Mesenchymal stem cell (in vitro differentiated cells and primary cell): Measurements from ENCODE around the gene E2F3.

ENCODE experiments used
- DNase-seq: peaks from one replicate; pipeline ENCODE4 v3.0.0-alpha.2; 2013
- H2AFZ ChIP-seq: one replicate; pipeline ENCODE4 v1.6.1; 2013; ENCODE audit warnings: low read depth, mild to moderate bottlenecking, control low read depth, inconsistent platforms, low read length, moderate library complexity
- H2AK5ac ChIP-seq: 2 replicates; pipeline ENCODE4 v1.6.1; 2013; ENCODE audit warnings: low read length, moderate library complexity, mild to moderate bottlenecking, inconsistent platforms; ENCODE audit not compliant: severe bottlenecking
- H2BK120ac ChIP-seq: one replicate; pipeline ENCODE4 v1.6.1; 2013; ENCODE audit warnings: low read depth, mild to moderate bottlenecking, inconsistent platforms, low read length, moderate library complexity
- H2BK12ac ChIP-seq, 2 experiments: one replicate each; pipeline ENCODE4 v1.6.1; 2013; ENCODE audit warnings: inconsistent platforms in 2 of 2, low read length in 2 of 2, mild to moderate bottlenecking in 2 of 2, moderate library complexity in 2 of 2, control low read depth in 1 of 2
- H2BK15ac ChIP-seq: one replicate; pipeline ENCODE4 v1.6.1; 2013; ENCODE audit warnings: mild to moderate bottlenecking, low read depth, inconsistent platforms; ENCODE audit not compliant: poor library complexity, severe bottlenecking
- H2BK5ac ChIP-seq: 2 replicates; pipeline ENCODE4 v1.6.1; 2013; ENCODE audit warnings: low read depth, mild to moderate bottlenecking, low read length, control low read depth, inconsistent platforms; ENCODE audit not compliant: poor library complexity, severe bottlenecking
- H3K14ac ChIP-seq, 2 experiments: one replicate each; pipeline ENCODE4 v1.6.1; 2013; ENCODE audit warnings: inconsistent platforms in 2 of 2, low read length in 2 of 2, control low read depth in 1 of 2, mild to moderate bottlenecking in 1 of 2, moderate library complexity in 1 of 2
- H3K18ac ChIP-seq, 2 experiments: one replicate each; pipeline ENCODE4 v1.6.1; 2013; ENCODE audit warnings: inconsistent platforms in 2 of 2, low read length in 2 of 2, control low read depth in 1 of 2, low read depth in 1 of 2, mild to moderate bottlenecking in 1 of 2
- H3K23ac ChIP-seq, 2 experiments: one replicate each; pipeline ENCODE4 v1.6.1; 2013; ENCODE audit warnings: inconsistent platforms in 2 of 2, low read length in 2 of 2, mild to moderate bottlenecking in 2 of 2, moderate library complexity in 2 of 2, control low read depth in 1 of 2
- H3K27ac ChIP-seq: 2 replicates; pipeline ENCODE4 v1.5.1; 2013; ENCODE audit warnings: mild to moderate bottlenecking, moderate library complexity, low read length, control low read depth, inconsistent platforms; ENCODE audit not compliant: poor library complexity, severe bottlenecking
- H3K27me3 ChIP-seq, 2 experiments: 2 replicates each; pipeline versions ENCODE4 v1.6.1 to v1.7.0; 2013; ENCODE audit warnings: low read length in 2 of 2, mild to moderate bottlenecking in 2 of 2, moderate library complexity in 2 of 2, control low read depth in 1 of 2, inconsistent platforms in 1 of 2; ENCODE audit not compliant: control insufficient read depth in 1 of 2, insufficient read depth in 1 of 2
- H3K36me3 ChIP-seq, 2 experiments: 2 replicates each; pipeline versions ENCODE4 v1.6.1 to v1.7.0; 2013; ENCODE audit warnings: low read length in 2 of 2, control low read depth in 1 of 2, inconsistent platforms in 1 of 2, low read depth in 1 of 2, mild to moderate bottlenecking in 1 of 2; ENCODE audit not compliant: insufficient read depth in 2 of 2, control insufficient read depth in 1 of 2
- H3K4ac ChIP-seq, 2 experiments: one replicate each; pipeline ENCODE4 v1.6.1; 2013; ENCODE audit warnings: inconsistent platforms in 2 of 2, low read length in 2 of 2, mild to moderate bottlenecking in 2 of 2, moderate library complexity in 2 of 2, control low read depth in 1 of 2, low read depth in 1 of 2
- H3K4me1 ChIP-seq: 2 replicates; pipeline ENCODE4 v1.6.1; 2013; ENCODE audit warnings: low read depth, low read length, control low read depth; ENCODE audit not compliant: control insufficient read depth, insufficient read depth
- H3K4me2 ChIP-seq: 2 replicates; pipeline ENCODE4 v1.6.1; 2013; ENCODE audit warnings: low read length, mild to moderate bottlenecking, inconsistent platforms; ENCODE audit not compliant: poor library complexity, severe bottlenecking
- H3K4me3 ChIP-seq, 2 experiments: 2 replicates each; pipeline versions ENCODE4 v1.5.1 to v1.7.0; 2013; ENCODE audit warnings: low read length in 2 of 2, mild to moderate bottlenecking in 2 of 2, control low read depth in 1 of 2, low read depth in 1 of 2; ENCODE audit not compliant: insufficient read depth in 1 of 2
- H3K79me1 ChIP-seq: replicated peaks from 2 replicates; pipeline ENCODE4 v1.6.1; 2013; ENCODE audit warnings: mild to moderate bottlenecking, control low read depth, low read length, inconsistent platforms; ENCODE audit not compliant: poor library complexity, severe bottlenecking
- H3K9ac ChIP-seq: 2 replicates; pipeline ENCODE4 v1.7.0; 2013; ENCODE audit warnings: mild to moderate bottlenecking, low read length, moderate library complexity
- H3K9me3 ChIP-seq: 2 replicates; pipeline ENCODE4 v1.7.0; 2013; ENCODE audit warnings: mild to moderate bottlenecking, low read length; ENCODE audit not compliant: control insufficient read depth
- H4K8ac ChIP-seq: one replicate; pipeline ENCODE4 v1.6.1; 2013; ENCODE audit warnings: inconsistent platforms, mild to moderate bottlenecking, low read length, moderate library complexity
- H4K91ac ChIP-seq: one replicate; pipeline ENCODE4 v1.6.1; 2013; ENCODE audit warnings: mild to moderate bottlenecking, low read length, inconsistent platforms
- WGBS: methylation state at CpG from one replicate; pipeline ENCODE4 v1.1.7; 2013; ENCODE audit warnings: mixed read lengths; 5-methylcytosine and 5-hydroxymethylcytosine counted together

Gene E2F3

DNA sequence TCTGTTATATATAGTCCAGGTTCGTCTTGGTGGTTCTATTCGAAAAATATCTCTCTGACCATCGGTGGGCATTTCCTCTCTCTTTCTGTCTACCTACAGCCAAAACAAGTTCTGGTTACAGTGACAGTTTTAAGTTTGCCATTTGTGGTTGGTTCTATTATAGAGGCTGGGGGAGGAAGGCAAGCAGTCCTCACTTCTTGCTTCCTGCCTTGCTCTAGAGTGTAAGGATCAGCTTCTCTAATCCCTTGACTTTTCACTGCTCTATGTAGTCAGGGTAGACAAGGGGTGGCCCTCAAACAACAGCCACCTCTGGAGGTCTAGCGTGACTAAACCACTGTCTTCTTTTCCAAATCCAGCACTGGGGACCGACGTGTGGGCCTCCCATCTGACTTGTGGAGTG lies 16.1 kb downstream of the E2F3 start:
- peaks cover 2% of the 10 kb centered on the region for H3K4me1 ChIP-seq
- no peak overlapping the region for H3K9ac ChIP-seq
- H3K36me3 ChIP-seq: peaks cover 7 to 10% of the 10 kb centered on the region in 2 experiments
- no peak overlapping the region for H3K4me3 ChIP-seq
- H2BK120ac ChIP-seq: no peak overlapping the region
- H4K8ac ChIP-seq: no peak overlapping the region
- H4K91ac ChIP-seq: no peak overlapping the region
- no peak overlapping the region for H2AFZ ChIP-seq
- H3K79me1 ChIP-seq: peaks cover 4% of the 10 kb centered on the region
- H3K23ac ChIP-seq: no peak overlapping the region
- H2BK15ac ChIP-seq: no peak overlapping the region
- H2BK12ac ChIP-seq: no peak overlapping the region
- no peak overlapping the region for H2BK5ac ChIP-seq
- H3K27me3 ChIP-seq: no peaks in the 10 kb centered on the region
- H3K4ac ChIP-seq: no peak overlapping the region
- no peak overlapping the region for H2AK5ac ChIP-seq
- H3K9me3 ChIP-seq: no peaks in the 10 kb centered on the region
- H3K18ac ChIP-seq: peak overlapping the region in 1 of 2 experiments; percentile 21
- no peak overlapping the region for H3K27ac ChIP-seq
- H3K14ac ChIP-seq: no peak overlapping the region
- 81% methylated on average over 3 of the region's 6 CpGs for WGBS
- DNase-seq: no peak
- no peak overlapping the region for H3K4me2 ChIP-seq

DNA sequence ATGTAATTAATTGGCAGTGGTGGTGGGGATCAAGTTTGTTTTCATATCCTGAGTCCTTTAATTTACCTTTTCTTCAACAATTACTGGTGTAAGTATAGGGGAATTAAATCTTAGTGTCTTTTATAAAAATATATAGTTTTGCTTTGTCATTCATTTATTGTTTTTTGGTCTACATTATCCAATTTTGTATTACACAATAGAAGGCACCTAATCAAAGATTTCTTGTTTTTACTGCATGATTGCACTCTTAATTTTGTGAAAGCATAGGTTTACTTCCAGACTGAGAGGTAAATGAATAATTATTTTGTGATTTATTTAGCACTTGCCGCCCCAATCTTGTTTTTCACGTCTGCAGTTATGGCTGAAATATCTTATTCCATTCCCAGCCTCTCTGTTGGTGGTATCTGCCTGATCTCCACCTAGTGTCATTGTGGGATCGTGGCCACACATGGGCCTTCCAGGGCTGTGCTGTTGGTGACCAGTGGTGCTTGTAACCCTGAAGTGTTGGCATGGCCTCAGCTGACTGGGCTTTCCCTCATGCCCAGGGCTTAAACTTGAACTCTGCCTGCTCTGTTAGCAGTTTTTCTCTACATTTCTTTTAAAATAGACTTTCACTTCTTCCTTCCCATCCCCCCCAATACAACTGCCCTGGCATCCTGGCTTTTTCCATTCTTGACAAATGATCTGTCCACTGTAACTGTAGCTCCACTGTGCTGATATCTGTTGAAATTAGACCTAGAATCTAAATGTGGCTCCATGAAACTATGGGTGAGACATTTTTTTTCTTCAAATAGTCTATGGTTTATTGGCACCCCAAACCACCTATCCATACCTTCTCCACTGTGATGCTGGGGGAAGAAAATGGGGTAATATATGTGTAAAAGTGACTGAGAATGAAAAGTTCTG lies 24.8 kb downstream of the E2F3 start:
- 96% methylated on average over 3 of the region's 3 CpGs for WGBS
- no peak overlapping the region for H3K4me2 ChIP-seq
- no peaks in the 10 kb centered on the region for H3K27me3 ChIP-seq
- H2AK5ac ChIP-seq: no peak overlapping the region
- peaks cover 13% of the 10 kb centered on the region for H3K79me1 ChIP-seq
- H2BK5ac ChIP-seq: no peak overlapping the region
- H2BK15ac ChIP-seq: no peak overlapping the region
- no peak overlapping the region for H4K91ac ChIP-seq
- H3K23ac ChIP-seq: peak overlapping the region in 1 of 2 experiments; percentile 40
- H3K4me3 ChIP-seq: no peak overlapping the region
- no peak overlapping the region for H3K27ac ChIP-seq
- no peaks in the 10 kb centered on the region for H3K9me3 ChIP-seq
- peak overlapping the region in 1 of 2 experiments; percentile 55 for H3K14ac ChIP-seq
- H3K4ac ChIP-seq: peak overlapping the region in 1 of 2 experiments; percentile 61
- no peak overlapping the region for H2BK12ac ChIP-seq
- no peak for DNase-seq
- H2AFZ ChIP-seq: no peak overlapping the region
- no peak overlapping the region for H4K8ac ChIP-seq
- H3K4me1 ChIP-seq: peaks cover 4% of the 10 kb centered on the region
- peak overlapping the region in 1 of 2 experiments; percentile 80 for H3K18ac ChIP-seq
- peaks cover 5 to 9% of the 10 kb centered on the region in 2 experiments for H3K36me3 ChIP-seq
- no peak overlapping the region for H2BK120ac ChIP-seq
- H3K9ac ChIP-seq: no peak overlapping the region

DNA sequence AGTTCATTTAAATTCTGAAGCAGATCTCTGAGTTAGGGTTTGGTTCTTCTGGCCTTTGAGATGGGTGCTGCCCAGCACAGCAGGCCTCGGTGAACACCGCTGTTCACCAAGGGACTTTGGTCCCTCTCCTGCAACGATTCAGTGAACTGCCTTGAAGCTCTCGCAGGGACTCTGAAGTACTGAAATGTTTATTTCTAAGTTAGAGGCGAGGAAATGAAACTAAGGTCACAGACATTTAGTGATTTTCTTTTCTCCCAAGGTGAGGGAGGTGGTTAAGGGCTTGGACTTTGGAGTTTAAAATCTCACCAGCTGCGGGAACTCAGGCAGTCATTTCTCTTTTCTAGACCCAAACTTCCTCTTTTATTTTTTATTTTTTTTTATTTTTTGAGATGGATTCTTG lies 26.2 kb downstream of the E2F3 start:
- H3K27me3 ChIP-seq: no peaks in the 10 kb centered on the region
- peaks cover 4% of the 10 kb centered on the region for H3K4me1 ChIP-seq
- no peak overlapping the region for H3K27ac ChIP-seq
- no peak overlapping the region for H2BK120ac ChIP-seq
- H3K9ac ChIP-seq: no peak overlapping the region
- no peak overlapping the region for H3K18ac ChIP-seq
- H3K23ac ChIP-seq: no peak overlapping the region
- WGBS: 80% methylated on average over 5 of the region's 6 CpGs
- DNase-seq: no peak
- H2AK5ac ChIP-seq: no peak overlapping the region
- H2BK15ac ChIP-seq: no peak overlapping the region
- no peak overlapping the region for H4K8ac ChIP-seq
- H3K14ac ChIP-seq: no peak overlapping the region
- H4K91ac ChIP-seq: no peak overlapping the region
- H3K4me2 ChIP-seq: no peak overlapping the region
- H2BK5ac ChIP-seq: no peak overlapping the region
- H3K4ac ChIP-seq: no peak overlapping the region
- no peak overlapping the region for H2BK12ac ChIP-seq
- no peaks in the 10 kb centered on the region for H3K9me3 ChIP-seq
- peaks cover 10 to 16% of the 10 kb centered on the region in 2 experiments for H3K36me3 ChIP-seq
- no peak overlapping the region for H2AFZ ChIP-seq
- no peak overlapping the region for H3K4me3 ChIP-seq
- H3K79me1 ChIP-seq: peaks cover 27% of the 10 kb centered on the region

GRCh38 chr6:20432692-20433091 lies 31.0 kb downstream of the E2F3 start:
- Histone ChIP-seq H3K4ac (no peak overlapping the region), H3K9me3 (no peaks in the 10 kb centered on the region), H2BK5ac (no peak overlapping the region), H3K18ac (no peak overlapping the region), H3K36me3 (peaks cover 10 to 16% of the 10 kb centered on the region in 2 experiments), H4K91ac (no peak overlapping the region), H3K79me1 (peaks cover 32% of the 10 kb centered on the region), H2BK120ac (no peak overlapping the region), H2AFZ (no peak overlapping the region), H3K14ac (no peak overlapping the region), H2AK5ac (no peak overlapping the region), H3K9ac (no peak overlapping the region), H4K8ac (no peak overlapping the region), H3K27ac (no peak overlapping the region), H3K27me3 (no peaks in the 10 kb centered on the region), H3K4me3 (no peak overlapping the region), H3K4me2 (no peak overlapping the region), H3K4me1 (peaks cover 2% of the 10 kb centered on the region), H3K23ac (no peak overlapping the region), H2BK12ac (no peak overlapping the region), H2BK15ac (no peak overlapping the region)
- 100% methylated on average over 5 of the region's 5 CpGs for WGBS
- DNase-seq: no peak
